Measurements from ENCODE around the gene PRKCE.
"Not testable (repeated sequence)": the region's sequence is repeated elsewhere in the genome, so short reads cannot be mapped to it uniquely, and the experiment has no call there.

Gene PRKCE

GRCh38 chr2:45843136-45843535 lies 191.7 kb downstream of the PRKCE start:
- DNase-seq, result no peak

GRCh38 chr2:45844796-45845457 lies 193.5 kb downstream of the PRKCE start:
- no peak for DNase-seq

- DNase-seq, result no peak
These were observed 194.1 kb downstream of the PRKCE start for GRCh38 chr2:45845566-45845965.

GRCh38 chr2:45849491-45850283 lies 198.2 kb downstream of the PRKCE start:
- no peak for DNase-seq

GRCh38 chr2:45850558-45850957 lies 199.1 kb downstream of the PRKCE start:
- DNase-seq, result no peak

GRCh38 chr2:45851111-45851510 lies 199.6 kb downstream of the PRKCE start:
- no peak for DNase-seq

- DNase-seq, result no peak
These were observed 200.3 kb downstream of the PRKCE start for GRCh38 chr2:45851576-45852304.

- DNase-seq, result no peak
These were observed 201.1 kb downstream of the PRKCE start for GRCh38 chr2:45852450-45853150.

GRCh38 chr2:45855374-45855773 lies 203.9 kb downstream of the PRKCE start:
- no peak for DNase-seq

- no peak for DNase-seq
These were observed 205.2 kb downstream of the PRKCE start for GRCh38 chr2:45856391-45857274.

- no peak for DNase-seq
These were observed 205.8 kb downstream of the PRKCE start for GRCh38 chr2:45857275-45857609.

GRCh38 chr2:45857867-45858520 lies 206.5 kb downstream of the PRKCE start:
- no peak for DNase-seq

- not testable (repeated sequence) for DNase-seq
These were observed 207.4 kb downstream of the PRKCE start for GRCh38 chr2:45858872-45859271.

- DNase-seq, result no peak
These were observed 208.2 kb downstream of the PRKCE start for GRCh38 chr2:45859682-45860081.

GRCh38 chr2:45860136-45861121 lies 209.0 kb downstream of the PRKCE start:
- no peak for DNase-seq

- DNase-seq, result no peak
These were observed 211.4 kb downstream of the PRKCE start for GRCh38 chr2:45862843-45863242.

- DNase-seq, result no peak
These were observed 212.6 kb downstream of the PRKCE start for GRCh38 chr2:45864121-45864520.

GRCh38 chr2:45867349-45867748 lies 215.9 kb downstream of the PRKCE start:
- DNase-seq, result no peak

- DNase-seq, result no peak
These were observed 216.3 kb downstream of the PRKCE start for GRCh38 chr2:45867800-45868199.

GRCh38 chr2:45869165-45869501 lies 217.7 kb downstream of the PRKCE start:
- DNase-seq, result no peak

GRCh38 chr2:45871025-45871424 lies 219.6 kb downstream of the PRKCE start:
- no peak for DNase-seq
